Panc1 (cell line): ENCODE results near the gene KRT84.

Experiments used
- CTCF ChIP-seq: fragments of 450-650 bp; IDR thresholded peaks from 2 replicates; pipeline ENCODE4 v1.5.1; 2017; ENCODE audit warnings: mild to moderate bottlenecking
- REST ChIP-seq, 2 experiments: IDR thresholded peaks; 2 replicates each; pipeline ENCODE4 v1.6.1; 2011 to 2012; ENCODE audit warnings: low read depth in 2 of 2, control low read depth in 1 of 2, low read length in 1 of 2, mild to moderate bottlenecking in 1 of 2, moderate library complexity in 1 of 2; ENCODE audit not compliant: insufficient read depth in 1 of 2

GRCh38 chr12:52347551-52348510 is 37.6 kb downstream of the KRT84 start:
- TF ChIP-seq CTCF: no peak
- no peak for TF ChIP-seq REST (IDR thresholded peaks at IDR 0.05; ENCODE audit: insufficient read depth in 1 of 2, low read depth in 2 of 2, low read length in 1 of 2)
